Mucosa of stomach (tissue), 1 donor: ENCODE results near the gene PLPP1.

Source experiments
- H3K27me3 ChIP-seq: one replicate; pipeline ENCODE4 v1.7.0; 2013; ENCODE audit warnings: mild to moderate bottlenecking, low read length; ENCODE audit not compliant: control insufficient read depth, insufficient read depth
- H3K36me3 ChIP-seq: one replicate; pipeline ENCODE4 v1.7.0; 2013; ENCODE audit warnings: low read length; ENCODE audit not compliant: control insufficient read depth, insufficient read depth
- H3K4me1 ChIP-seq: one replicate; pipeline ENCODE4 v1.7.0; 2013; ENCODE audit warnings: mild to moderate bottlenecking, low read length; ENCODE audit not compliant: control insufficient read depth, insufficient read depth
- H3K4me3 ChIP-seq: one replicate; pipeline ENCODE4 v1.7.0; 2013; ENCODE audit warnings: low read length
- H3K9ac ChIP-seq: one replicate; pipeline ENCODE4 v1.7.0; 2013; ENCODE audit warnings: mild to moderate bottlenecking, low read length, moderate library complexity
- H3K9me3 ChIP-seq: one replicate; pipeline ENCODE4 v1.7.0; 2013; ENCODE audit warnings: mild to moderate bottlenecking, low read length, moderate library complexity; ENCODE audit not compliant: control insufficient read depth
- donor health status: Pancreatic carcinoma.

PLPP1 gene

GRCh38 chr5:55459572-55459971 is 75.2 kb downstream of the PLPP1 start:
- H3K36me3 ChIP-seq: no peaks in the 10 kb centered on the region
- no peaks in the 10 kb centered on the region for H3K27me3 ChIP-seq
- H3K4me1 ChIP-seq: no peaks in the 10 kb centered on the region
- no peak overlapping the region for H3K4me3 ChIP-seq
- H3K9me3 ChIP-seq: no peaks in the 10 kb centered on the region
- no peak overlapping the region for H3K9ac ChIP-seq

GRCh38 chr5:55456216-55456895 is 78.4 kb downstream of the PLPP1 start:
- no peak overlapping the region for H3K4me3 ChIP-seq
- H3K9ac ChIP-seq: no peak overlapping the region

GRCh38 chr5:55454282-55454681 is 80.5 kb downstream of the PLPP1 start:
- Histone ChIP-seq H3K9me3 (no peaks in the 10 kb centered on the region), H3K4me3 (no peak overlapping the region), H3K36me3 (no peaks in the 10 kb centered on the region), H3K9ac (no peak overlapping the region), H3K27me3 (no peaks in the 10 kb centered on the region), H3K4me1 (peaks cover 5% of the 10 kb centered on the region)

More at GRCh38 chr5:55456216-55456895, 78.4 kb downstream of the PLPP1 start:
- Histone ChIP-seq H3K9me3 (no peaks in the 10 kb centered on the region), H3K27me3 (no peaks in the 10 kb centered on the region), H3K36me3 (no peaks in the 10 kb centered on the region), H3K4me1 (peaks cover 5% of the 10 kb centered on the region)

DNA sequence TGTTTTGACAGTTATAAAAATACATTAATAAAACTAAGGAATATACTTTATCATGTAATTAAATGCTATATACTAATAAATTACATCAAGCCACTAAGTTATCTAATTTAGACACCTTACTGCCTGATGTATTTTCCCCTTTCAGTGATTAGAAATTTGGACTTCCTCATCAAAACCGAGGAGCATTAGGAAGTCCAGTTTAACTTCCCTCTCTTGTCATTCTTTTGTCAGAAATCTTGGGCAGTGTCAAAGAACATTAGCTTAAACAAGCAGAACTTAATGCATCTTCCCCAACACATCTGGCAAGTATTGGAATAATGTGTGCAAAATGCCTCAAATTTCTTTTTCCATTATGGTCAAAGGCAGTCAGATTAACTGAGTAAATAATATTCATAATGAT is 81.6 kb downstream of the PLPP1 start:
- H3K9ac ChIP-seq: no peak overlapping the region
- no peaks in the 10 kb centered on the region for H3K36me3 ChIP-seq
- H3K9me3 ChIP-seq: no peaks in the 10 kb centered on the region
- no peaks in the 10 kb centered on the region for H3K27me3 ChIP-seq
- H3K4me1 ChIP-seq: peaks cover 5% of the 10 kb centered on the region
- H3K4me3 ChIP-seq: no peak overlapping the region

- no peaks in the 10 kb centered on the region for H3K9me3 ChIP-seq
- H3K4me1 ChIP-seq: peaks cover 5% of the 10 kb centered on the region
- no peak overlapping the region for H3K9ac ChIP-seq
- H3K36me3 ChIP-seq: no peaks in the 10 kb centered on the region
- H3K4me3 ChIP-seq: no peak overlapping the region
- H3K27me3 ChIP-seq: no peaks in the 10 kb centered on the region
Measured at GRCh38 chr5:55451976-55452375, 82.8 kb downstream of the PLPP1 start.

GRCh38 chr5:55450050-55450765 is 84.6 kb downstream of the PLPP1 start:
- peaks cover 5% of the 10 kb centered on the region for H3K4me1 ChIP-seq
- H3K4me3 ChIP-seq: no peak overlapping the region
- no peaks in the 10 kb centered on the region for H3K36me3 ChIP-seq
- H3K9me3 ChIP-seq: no peaks in the 10 kb centered on the region
- no peaks in the 10 kb centered on the region for H3K27me3 ChIP-seq
- no peak overlapping the region for H3K9ac ChIP-seq

- Histone ChIP-seq H3K9ac (no peak overlapping the region), H3K4me1 (no peaks in the 10 kb centered on the region), H3K4me3 (no peak overlapping the region)
Measured at GRCh38 chr5:55446640-55447351, 88.0 kb downstream of the PLPP1 start.

DNA sequence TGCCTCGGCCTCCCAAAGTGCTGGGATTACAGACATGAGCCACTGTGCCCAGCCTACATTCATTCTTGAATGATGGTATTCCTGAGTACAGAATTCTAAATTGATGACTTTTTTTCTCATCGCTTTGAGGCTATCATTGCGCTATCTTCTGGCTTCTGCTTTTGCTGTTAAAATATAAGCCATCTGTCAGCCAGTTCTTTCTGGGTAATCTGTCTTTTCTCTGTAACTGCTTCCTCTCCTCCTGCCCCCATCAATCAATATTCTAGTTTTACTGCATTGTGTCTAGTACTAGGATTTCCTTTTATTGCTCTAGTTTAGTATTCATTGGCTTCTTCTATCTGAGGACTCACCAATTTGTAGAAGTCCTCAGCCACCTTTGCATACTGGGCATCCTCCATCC is 89.0 kb downstream of the PLPP1 start:
- H3K27me3 ChIP-seq: no peaks in the 10 kb centered on the region
- H3K36me3 ChIP-seq: no peaks in the 10 kb centered on the region
- no peaks in the 10 kb centered on the region for H3K4me1 ChIP-seq
- no peak overlapping the region for H3K9ac ChIP-seq
- no peaks in the 10 kb centered on the region for H3K9me3 ChIP-seq
- H3K4me3 ChIP-seq: no peak overlapping the region

More at GRCh38 chr5:55446640-55447351, 88.0 kb downstream of the PLPP1 start:
- Histone ChIP-seq H3K27me3 (no peaks in the 10 kb centered on the region), H3K36me3 (no peaks in the 10 kb centered on the region), H3K9me3 (no peaks in the 10 kb centered on the region)

- Histone ChIP-seq H3K36me3 (no peaks in the 10 kb centered on the region), H3K9ac (no peak overlapping the region), H3K4me1 (peaks cover 24% of the 10 kb centered on the region), H3K27me3 (no peaks in the 10 kb centered on the region), H3K9me3 (no peaks in the 10 kb centered on the region), H3K4me3 (no peak overlapping the region)
Measured at GRCh38 chr5:55441954-55442353, 92.8 kb downstream of the PLPP1 start.

DNA sequence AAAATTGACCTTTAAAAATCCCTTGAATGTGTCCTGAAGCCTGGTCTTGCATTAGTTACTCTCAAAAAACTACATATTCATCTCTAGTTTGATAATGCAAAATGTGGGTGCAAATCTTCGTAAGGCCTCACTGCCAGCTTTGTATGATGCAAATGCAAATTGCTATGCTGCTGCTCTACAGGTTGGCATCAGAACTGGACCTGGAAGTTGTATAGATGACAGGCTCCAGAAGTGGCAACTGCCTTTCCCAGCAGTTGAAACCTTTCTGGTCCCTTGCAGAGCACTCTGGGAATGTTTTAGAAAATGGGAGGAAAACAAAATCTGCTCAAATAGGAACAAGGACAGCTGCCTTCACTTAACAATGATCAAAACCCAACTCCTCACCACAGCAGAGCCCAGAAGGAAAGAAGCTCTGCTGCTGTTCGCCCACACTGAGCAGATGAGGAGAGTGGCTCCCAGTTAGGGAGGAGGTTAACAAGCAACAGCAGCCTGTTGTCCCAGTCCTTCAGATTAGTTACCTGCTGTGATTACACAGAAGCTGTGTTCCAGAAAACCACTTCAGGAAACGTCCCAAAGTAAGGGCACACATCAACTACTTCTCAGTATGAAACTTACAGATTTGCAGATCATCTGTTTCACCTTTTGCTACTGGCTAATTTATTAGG is 93.5 kb downstream of the PLPP1 start:
- H3K4me3 ChIP-seq: no peak overlapping the region
- H3K36me3 ChIP-seq: no peaks in the 10 kb centered on the region
- peaks cover 24% of the 10 kb centered on the region for H3K4me1 ChIP-seq
- no peaks in the 10 kb centered on the region for H3K27me3 ChIP-seq
- H3K9me3 ChIP-seq: no peaks in the 10 kb centered on the region
- no peak overlapping the region for H3K9ac ChIP-seq

DNA sequence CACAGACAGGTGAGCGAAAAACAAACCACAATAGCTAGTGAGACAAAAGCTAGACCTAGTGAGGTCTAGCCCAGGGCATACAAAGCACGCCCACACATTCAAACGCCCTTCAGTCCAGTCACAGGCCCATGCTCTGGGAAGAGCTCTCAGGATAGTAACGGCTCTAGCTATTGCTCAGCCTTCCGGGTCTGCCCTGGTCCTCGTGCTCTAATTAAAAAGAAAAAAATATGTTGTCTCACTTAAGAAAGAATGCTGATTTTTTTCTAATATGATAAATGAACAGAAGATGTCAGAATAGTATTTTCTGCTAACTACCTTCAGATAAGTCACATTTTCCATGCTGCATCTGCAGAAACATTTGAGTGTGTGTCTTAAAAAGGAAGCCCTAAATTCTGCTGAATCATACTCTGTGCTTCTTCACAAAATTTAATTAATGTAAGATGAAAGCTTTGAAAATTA is 94.5 kb downstream of the PLPP1 start:
- Histone ChIP-seq H3K27me3 (no peaks in the 10 kb centered on the region), H3K4me1 (peaks cover 24% of the 10 kb centered on the region), H3K9me3 (no peaks in the 10 kb centered on the region), H3K9ac (no peak overlapping the region), H3K36me3 (no peaks in the 10 kb centered on the region), H3K4me3 (no peak overlapping the region)

- H3K36me3 ChIP-seq: no peaks in the 10 kb centered on the region
- H3K27me3 ChIP-seq: no peaks in the 10 kb centered on the region
- no peak overlapping the region for H3K4me3 ChIP-seq
- peaks cover 24% of the 10 kb centered on the region for H3K4me1 ChIP-seq
- no peak overlapping the region for H3K9ac ChIP-seq
- H3K9me3 ChIP-seq: no peaks in the 10 kb centered on the region
Measured at GRCh38 chr5:55438998-55439397, 95.8 kb downstream of the PLPP1 start.
